CD4-positive, alpha-beta T cell treated with Interleukin-17A for 1 hour (primary cell): ENCODE data around the gene LDHAL6A.
"Not testable (repeated sequence)": the region's sequence is repeated elsewhere in the genome, so short reads cannot be mapped to it uniquely, and the experiment has no call there.

Source experiments
- DNase-seq: peaks from one replicate; pipeline ENCODE4 v3.0.0-alpha.2; 2020

Gene LDHAL6A

DNA sequence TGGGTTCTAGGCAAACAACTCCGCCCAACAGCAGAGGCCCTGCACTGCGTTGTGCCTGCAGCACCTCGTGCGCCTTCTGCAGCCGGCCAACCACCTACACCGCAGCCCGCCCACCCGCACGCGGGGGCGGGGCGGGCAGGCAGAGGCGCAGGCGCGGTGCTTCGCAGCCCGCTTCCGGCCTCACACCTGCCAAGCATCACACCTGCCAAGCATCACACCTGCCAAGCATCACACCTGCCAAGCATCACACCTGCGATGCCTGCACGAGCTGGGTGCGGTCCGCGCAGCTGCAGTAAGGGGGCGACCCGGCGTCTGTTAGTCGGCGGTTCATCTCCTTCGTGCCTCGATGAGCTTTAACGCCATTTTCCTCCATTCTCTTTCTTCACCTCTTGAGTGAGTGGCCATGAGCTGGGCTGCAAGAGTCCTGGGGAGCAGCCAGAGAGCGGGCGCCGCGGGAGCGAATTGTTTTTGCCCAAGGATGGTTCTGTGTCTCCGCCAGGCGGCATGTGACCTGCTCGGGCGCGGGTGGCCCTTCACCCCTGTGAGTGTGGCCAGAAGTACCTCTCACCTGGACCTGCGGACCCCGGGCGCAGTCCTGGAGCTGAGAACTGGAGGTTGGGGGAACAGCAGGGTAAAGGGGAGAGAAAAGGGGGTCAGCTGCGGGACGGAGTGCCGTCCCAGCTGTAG is at the start of gene LDHAL6A:
TSS of gene LDHAL6A (plus strand) at position 171 of the 687 bp plus-strand sequence. CDS start 825 bp downstream, outside the sequence.
- peak; percentile 18 for DNase-seq

DNA sequence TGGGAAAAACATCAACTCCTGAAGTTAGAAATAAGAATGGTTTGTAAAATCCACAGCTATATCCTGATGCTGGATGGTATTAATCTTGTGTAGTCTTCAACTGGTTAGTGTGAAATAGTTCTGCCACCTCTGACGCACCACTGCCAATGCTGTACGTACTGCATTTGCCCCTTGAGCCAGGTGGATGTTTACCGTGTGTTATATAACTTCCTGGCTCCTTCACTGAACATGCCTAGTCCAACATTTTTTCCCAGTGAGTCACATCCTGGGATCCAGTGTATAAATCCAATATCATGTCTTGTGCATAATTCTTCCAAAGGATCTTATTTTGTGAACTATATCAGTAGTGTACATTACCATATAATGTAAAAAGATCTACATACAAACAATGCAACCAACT is 48.3 kb upstream of the LDHAL6A start:
- not testable (repeated sequence) for DNase-seq

DNA sequence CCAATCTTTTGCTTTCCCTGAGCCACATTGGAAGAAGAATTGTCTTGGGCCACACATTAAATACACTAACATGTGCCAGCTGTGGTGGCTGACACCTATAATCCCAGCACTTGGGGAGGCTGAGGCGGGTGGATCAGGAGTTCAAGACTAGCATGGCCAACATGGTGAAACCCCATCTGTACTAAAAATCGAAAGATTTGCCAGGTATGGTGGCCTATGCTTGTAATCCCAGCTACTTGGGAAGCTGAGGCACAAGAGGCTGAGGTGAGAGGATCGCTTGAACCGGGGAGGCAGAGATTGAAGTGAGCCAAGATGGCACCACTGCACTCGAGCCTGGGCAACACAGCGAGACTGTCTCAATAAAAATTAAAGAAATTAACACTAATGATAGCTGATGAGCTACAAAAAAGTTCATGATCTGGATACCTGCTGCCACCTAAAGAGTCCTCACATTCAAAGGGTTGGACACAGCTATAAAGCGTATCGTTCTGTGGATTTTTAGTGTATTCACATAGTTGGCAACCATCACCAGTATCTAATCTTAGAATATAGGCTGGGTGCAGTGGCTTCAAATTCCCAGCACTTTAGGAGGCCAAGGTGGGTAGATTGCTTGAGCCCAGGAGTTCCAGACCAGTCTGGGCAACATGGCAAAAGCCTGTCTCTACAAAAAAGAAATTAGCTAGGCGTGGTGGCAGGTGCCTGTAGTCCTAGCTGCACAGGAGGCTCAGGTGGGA is 46.9 kb upstream of the LDHAL6A start:
- no peak for DNase-seq

DNA sequence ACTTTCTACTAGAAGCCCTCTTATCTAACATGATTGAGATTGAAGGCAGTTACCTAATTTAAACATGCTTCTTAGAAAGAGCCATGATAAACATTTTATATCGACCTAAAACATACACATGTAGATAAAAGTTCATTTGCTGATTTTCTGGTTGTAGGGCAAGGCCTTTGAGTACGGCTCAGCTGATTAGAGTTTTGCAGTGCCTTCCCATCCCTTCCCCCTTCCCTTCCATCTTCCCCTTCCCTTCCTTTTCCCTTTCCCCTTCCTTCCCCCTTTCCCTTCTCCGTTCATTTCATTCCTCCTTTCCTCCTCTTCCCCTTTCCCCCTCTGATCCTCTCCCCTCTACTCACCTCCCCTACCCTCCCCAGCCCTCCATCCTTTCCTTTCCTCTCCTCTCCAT is 39.2 kb upstream of the LDHAL6A start:
- no peak for DNase-seq

DNA sequence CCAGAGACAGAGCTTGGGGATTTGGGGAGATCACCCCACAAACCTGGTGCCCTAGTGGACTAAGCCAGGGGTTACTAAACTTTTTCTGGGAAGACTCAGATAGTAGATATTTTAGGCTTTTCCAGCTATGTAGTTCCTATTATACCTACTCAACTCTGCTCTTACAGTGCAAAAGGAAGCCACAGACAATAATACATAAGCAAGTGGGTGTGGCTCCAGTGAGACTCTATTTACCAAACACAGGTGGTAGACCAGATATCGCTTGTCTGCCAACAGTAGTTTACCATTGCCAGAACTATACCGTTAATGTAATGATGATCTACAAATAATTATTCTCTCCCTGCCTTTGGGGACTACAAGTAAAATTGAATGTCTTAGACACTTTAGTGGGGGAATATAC is 36.6 kb upstream of the LDHAL6A start:
- no peak for DNase-seq

DNA sequence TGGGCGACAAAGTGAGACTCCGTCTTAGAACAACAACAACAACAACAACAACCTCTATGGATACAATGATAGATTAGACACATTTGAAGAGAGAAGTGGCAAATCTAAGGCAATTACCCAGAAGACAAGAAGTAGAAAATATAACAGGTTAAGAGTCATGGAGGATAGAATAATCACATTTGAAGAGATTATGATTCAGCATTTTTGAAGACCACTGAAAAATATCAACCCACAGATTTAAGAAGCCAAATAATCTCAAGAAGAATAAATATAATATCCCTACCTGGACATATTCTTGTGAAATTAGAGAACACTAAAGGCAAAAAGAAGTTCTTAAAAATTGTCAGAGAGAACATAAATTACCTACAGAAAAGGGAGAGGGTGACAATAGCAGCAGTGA is 35.6 kb upstream of the LDHAL6A start:
- no peak for DNase-seq

DNA sequence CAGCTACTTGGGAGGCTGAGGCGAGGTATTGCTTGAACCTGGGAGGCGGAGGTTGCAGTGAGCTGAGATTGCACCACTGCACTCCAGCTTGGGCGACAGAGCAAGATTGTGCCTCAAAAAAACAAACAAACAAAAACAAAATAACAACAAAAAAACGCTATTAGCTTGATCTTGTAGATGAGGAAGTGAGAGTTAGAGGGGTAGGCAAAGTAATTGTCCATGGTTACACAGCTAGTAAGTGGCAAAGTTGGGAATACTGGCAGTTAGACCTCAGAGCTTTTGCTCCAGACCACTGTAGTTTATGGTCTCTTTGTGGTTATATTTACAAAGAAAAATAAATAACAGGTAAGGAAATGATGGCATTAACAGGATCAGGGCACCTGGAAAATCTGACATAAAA is 28.4 kb upstream of the LDHAL6A start:
- DNase-seq = no peak

DNA sequence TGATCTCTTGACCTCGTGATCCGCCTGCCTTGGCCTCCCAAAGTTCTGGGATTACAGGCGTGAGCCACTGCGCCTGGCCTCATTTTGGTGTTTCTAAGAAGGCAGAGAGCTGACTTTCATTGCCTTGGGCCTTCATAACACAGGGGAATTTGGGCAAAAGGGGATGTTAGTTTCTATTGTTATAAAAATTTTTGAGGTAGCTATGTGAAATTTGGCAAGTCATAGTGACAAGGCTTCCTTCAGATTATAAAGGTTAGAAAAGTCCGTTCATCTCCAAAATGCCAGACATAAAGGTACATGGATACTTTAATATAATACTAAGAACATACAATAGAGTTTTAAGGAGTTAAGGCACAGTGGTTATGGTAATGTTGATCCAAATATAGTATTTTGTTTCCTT is 26.3 kb upstream of the LDHAL6A start:
- no peak for DNase-seq

DNA sequence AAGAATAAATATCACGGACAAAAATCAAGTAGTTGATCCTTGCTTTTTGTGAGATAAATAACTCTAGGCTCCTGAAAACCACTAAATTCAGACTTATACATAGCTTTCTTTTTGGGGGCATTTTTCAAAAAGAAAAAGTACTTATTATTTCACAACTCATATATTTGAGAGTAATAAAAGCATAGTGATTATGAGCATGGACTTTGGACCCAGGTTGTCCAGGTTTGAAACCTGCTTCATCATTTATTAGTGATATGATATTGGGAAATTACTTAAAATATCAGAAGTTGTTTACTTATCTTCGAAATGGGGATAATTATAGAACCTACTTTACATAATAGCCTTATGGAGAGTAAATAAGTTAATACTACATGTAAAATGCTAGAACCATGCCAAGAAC is 17.0 kb upstream of the LDHAL6A start:
- no peak for DNase-seq

DNA sequence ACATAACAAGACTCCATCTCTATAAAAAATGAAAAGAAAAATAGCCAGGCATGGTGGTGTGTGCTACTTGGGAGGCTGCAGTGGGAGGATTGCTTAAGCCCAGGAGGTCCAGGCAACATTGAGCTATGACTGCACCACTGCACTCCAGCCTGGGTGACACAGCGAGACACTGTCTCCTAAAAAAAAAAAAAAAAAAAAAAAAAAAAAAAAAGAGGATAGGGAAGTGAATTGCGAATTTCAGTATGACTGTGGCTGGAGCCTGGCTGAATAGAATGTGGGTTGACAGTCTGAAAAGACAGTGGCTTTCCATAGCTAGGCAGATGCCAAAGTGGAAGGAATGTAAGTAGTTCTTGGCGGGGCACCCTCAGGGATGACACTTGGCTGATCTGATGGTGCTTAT is 6.4 kb upstream of the LDHAL6A start:
- no peak for DNase-seq

DNA sequence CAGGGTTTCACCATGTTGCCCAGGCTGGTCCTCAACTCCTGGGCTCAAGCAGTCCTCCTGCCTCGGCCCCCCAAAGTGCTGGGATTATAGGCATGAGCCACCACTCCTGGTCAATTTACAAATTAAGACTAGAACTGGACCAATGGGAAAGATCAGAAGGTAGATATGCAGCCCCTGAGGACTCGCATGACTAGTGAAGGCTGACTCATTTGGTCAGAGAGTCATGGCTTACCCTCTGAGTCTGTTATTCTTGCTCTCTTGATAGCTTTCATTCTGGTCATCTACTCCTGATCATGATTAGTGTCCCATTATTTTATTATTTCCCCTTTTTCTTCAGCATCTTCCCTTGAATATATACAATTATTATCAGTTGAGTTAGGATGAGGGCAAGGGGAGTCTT is 2.7 kb upstream of the LDHAL6A start:
- no peak for DNase-seq

DNA sequence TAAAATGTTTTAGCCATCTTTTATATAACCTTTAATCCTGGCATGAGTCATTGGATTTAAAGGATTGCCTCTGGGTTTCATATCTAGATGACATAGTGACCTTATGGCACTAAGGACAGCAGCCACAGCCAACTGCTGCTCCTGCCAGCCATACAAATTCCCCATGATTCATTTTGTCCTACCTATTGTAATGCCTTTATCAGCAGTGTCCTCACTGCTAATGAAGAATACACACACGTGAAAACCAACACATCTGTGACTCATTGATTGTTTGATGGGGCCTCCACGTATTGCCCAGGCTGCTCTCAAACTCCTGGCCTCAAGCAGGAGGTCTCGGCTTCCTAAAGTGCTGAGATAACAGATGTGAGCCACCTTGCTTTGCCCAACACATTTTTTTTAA is 1.8 kb downstream of the LDHAL6A start:
- no peak for DNase-seq

DNA sequence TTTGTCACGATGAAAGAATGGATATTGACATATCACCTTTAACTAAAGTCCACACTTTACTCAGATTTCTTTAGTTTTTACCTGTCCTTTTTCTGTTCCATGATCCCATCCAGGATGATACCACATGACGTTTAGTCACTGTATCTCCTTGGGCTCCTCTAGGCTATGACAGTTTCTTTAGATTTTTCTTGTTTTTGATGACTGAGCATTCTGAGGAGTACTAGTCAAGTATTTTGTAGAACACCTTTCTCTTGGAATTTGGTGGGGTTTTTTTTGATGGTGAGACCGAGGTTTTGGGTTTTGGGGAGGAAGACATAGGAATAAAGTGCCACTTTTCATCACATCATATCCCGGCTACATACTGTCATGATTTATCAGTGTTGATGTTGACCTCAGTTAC is 4.0 kb downstream of the LDHAL6A start:
- DNase-seq = no peak

DNA sequence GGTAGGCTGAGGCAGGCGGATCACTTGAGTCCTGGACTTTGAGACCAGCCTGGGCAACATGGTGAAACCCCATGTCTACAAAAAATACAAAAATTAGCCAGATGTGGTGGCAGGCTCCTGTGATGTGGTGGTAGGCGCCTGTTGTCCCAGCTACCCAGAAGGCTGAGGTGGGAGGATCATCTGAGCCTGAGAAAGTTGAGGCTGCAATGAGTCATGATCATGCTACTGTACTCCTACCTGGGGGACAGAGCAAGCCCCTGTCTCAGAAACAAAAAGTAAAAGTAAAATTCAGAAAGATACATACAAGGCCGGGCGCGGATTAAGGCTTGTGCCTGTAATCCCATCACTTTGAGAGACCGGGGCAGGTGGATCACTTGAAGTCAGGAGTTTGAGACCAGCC is 6.3 kb downstream of the LDHAL6A start:
- DNase-seq = no peak

DNA sequence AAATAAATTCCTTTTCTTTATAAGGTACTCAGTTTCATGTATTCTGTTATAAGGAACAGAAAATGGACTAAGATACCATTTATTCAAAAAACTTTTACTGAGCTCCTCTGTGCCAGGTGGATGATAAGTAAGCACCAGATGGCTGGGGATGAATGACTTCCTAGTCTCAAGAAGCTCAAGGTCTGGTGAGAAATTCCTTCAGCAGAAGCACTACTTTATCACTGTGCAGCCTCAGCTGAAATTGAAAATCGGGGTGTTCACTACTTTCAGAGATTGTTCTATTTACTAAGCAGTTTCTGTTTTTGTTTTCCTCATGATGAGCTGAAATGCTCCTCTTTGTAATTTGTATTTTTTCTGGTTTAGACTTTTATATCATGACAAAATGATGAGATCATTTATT is 7.8 kb downstream of the LDHAL6A start:
- no peak for DNase-seq

DNA sequence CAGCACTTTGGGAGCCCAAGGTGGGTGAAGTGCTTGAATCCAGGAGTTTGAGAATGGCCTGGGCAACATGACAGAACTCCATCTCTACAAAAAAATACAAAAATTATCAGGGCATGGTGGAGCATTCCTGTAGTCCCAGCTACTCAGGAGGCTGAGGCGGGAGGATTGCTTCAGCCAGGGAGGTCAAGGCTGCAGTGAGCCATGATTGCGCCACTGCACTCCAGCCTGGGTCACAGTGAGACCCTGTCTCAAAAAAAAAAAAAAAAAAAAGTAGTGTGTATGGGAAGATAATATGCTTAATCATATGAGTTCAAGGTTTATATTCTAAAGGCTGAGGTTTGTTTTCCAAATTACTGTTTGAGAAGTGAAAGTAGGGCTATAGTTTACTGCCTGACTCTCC is 10.7 kb downstream of the LDHAL6A start:
- DNase-seq = no peak

DNA sequence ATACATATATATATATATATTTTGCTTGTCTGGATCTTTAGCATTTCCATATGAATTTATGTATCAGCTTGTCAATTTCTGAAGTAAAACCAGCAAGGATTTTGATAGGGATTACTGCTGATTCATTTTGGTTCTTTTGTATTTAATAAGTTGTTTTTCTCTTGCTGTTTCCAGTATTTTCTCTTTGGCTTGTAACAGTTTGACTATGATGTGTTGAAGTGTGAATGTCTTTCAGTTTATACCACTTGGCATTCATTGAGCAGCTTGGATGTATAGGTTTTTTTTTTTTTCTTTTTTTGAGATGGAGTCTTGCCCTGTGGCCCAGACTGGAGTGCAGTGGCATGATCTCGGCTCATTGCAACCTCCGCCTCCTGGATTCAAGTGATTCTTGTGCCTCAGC is 12.4 kb downstream of the LDHAL6A start:
- no peak for DNase-seq

DNA sequence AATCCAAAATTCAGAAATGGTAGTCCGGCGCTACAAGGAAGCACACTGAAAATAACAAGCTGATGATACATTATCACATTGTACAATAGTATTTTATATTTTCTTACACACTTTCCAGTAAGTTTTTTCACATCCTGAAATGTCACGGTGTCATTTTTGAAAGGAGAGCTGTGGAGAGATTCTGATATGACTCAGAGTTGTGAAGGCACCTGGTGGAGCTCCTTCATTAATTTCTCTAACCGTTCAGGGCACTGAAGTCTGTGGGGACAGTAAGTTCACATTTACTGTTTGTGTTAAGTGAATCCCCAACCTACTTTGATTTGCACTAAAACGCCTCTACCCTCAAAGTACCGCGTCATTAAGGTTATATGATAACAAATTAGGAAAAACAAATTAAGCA is 13.3 kb downstream of the LDHAL6A start:
- DNase-seq = no peak

DNA sequence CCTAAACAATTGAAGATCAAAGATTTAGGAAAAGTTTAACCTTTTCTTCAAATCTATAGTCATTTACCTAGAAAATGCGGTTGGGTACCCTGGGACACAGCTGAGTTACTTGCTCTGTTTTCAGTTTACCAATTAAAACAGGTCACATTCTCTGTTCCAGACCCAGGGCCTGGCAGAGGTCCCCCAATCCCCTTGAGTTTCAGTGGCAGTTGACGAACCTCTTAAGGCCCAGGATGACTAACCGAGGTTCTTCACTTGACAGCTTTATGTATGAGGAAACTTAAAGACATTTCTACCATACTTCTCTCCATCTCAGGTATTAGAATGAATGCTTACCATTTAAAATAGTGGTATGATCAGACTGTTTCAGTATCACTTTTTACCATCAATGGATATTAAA is 16.3 kb downstream of the LDHAL6A start:
- DNase-seq = no peak

DNA sequence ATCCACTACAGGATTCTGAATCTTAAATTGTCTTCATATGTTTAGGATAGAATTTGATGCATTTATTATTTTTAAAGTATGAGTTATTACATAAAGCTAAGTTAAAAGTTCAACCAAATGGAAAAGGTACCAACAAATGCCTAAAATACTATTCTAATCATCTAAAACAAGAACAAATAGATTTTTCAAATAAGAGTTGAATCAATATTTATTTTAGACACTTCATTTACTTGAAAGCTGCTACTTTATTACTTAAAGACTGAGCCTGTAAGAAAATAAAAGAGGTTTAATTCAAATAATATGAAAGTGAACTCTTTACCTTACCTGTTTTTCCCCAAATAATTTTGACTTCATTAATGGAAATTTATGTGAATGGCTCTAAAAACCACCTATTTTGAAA is 16.9 kb downstream of the LDHAL6A start:
- DNase-seq = no peak

DNA sequence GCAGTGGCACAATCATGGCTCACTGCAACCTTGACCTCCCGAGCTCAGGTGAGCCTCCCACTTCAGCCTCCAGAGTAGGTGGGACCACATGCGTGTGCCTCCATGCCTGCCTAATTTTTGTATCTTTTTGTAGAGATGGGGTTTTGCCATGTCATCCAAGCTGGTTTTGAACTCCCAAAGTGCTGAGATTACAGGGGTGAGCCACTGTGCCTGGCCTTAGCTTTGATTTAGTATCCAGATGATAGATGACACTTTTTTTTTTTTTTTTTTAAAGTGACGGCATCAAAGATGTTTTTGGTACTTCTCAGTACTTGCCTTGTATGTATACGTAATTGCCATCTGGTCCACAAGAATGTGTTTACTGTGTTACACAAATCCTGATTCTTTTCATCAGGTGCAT is 23.4 kb downstream of the LDHAL6A start:
- no peak for DNase-seq

DNA sequence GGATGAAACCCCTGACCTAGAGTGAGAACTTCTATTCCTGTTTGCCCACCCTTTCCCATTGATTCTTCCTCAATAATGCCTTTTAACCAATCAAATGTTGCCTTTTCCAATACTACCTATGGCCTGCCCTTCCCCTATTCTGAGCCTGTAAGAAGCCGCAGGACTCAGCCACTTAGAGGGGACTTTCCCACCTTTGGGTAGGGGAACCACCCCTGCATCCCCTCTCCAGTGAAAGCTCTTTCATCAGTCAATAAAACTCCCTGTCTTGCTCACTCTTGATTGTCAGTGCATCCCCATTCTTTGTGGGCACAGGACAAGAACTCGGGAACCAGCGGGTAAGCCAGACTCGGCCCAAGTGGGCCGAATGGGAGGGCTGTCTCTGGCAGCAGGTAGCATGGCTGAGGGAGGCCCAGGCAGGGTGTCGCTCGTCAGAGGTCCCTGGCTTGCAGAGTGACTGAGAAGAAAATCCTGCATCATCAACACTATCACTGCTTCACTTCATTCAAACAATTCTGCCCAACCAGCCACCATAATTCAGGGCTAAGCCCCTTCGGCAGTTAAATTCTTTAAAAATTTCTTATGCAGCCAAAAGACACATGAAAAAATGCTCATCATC is 30.4 kb downstream of the LDHAL6A start:
- peak; percentile 1 for DNase-seq

DNA sequence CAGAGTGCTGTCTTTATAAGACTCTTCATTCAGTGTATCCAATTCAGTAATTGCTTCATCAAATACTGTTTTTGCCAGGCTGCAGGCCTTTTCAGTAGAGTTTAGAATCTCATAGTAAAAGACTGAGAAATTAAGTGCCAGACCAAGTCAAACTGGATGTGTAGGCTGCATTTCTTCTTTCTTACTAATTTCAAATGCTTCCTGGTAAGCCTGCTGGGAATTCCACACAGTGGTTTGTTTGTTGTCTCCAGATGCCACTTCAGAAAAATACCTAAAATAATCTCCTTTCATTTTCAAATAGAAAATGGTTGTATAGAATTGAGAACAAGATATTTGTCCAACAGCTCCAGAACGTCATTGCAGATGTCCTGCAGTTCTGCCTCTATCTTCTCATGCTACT is 34.7 kb downstream of the LDHAL6A start:
- DNase-seq = no peak

DNA sequence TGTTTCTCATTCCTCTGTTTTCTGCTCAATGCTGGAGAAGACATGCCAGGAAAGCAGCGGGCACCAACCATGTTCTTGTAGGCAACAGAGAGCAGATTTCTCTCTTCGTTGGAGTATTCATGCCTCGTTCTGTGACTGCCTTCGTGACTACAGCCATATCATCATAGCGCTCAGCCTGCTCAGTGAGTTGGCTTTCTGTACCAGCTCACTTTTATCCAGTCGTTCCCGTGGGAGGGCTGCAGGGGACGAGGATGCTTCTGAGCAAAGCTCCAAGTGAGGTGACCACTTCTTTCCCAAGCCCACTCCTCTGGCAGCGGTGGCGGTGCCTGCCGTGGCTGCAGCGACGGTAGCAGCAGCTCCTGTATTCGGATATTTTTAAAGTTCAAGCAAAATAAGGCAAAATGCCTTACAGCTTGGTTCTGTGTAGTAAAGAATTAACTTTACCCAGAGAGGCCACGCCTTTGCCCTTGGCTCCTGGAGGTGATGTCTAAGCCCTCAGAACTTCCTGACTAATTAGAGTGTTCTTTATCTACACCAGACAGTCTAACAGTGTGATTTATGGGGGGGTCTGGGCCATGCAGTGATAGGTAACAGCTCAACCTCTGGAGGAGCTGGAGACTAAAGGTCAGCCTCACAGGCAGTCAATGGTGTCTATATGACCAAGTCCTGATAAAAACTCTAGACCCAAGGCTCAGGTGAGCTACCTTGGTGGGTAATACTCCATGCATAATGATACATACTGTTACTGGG is 35.3 kb downstream of the LDHAL6A start:
- no peak for DNase-seq
